Measurements from ENCODE around the gene MICU1. TPM values are rescaled to one million over a fixed set of nuclear protein-coding genes. Genes with fewer than 3 reads are reported as not detected.

Gene MICU1
- total and polyA plus RNA-seq, 10 of the 15 experiments (the other 5 are each of a cell fraction or from before 2014, with no cell fraction given), result 18.2 to 36.4 (median 22.2) TPM

- TF ChIP-seq PAX5 (IDR thresholded peaks at IDR 0.05; ENCODE audit: borderline replicate concordance, low read depth, low read length) (peak; percentile 60; the same call in 1 of the 2 replicates), ETV6 (conservative IDR thresholded peaks at IDR 0.05 in 1 of 2, IDR thresholded peaks at IDR 0.05 in 1 of 2; ENCODE audit: borderline replicate concordance in 1 of 2, low read depth in 1 of 2) (0 out of 4 replicates have a peak, but pooled peaks of 1 of the 2 experiments have one; percentile 41), IKZF2 (IDR thresholded peaks at IDR 0.05) (peak; percentile 50 to 66; a peak in 2 of 4 replicates), KAT2A (conservative IDR thresholded peaks at IDR 0.05; ENCODE audit: control insufficient read depth, low read depth, low read length) (no peak), HCFC1 (IDR thresholded peaks at IDR 0.05; ENCODE audit: low read length) (no peak), SUPT20H (IDR thresholded peaks at IDR 0.05; ENCODE audit: borderline replicate concordance, control insufficient read depth, low read depth, low read length) (no peak), POU2F2 (IDR thresholded peaks at IDR 0.05; ENCODE audit: borderline replicate concordance, low read depth, low read length) (0 out of 3 replicates have a peak, but pooled peaks have one; percentile 15)
These were observed 11.5 kb upstream of the MICU1 start (continued) for GRCh38 chr10:72637398-72637857.

GRCh38 chr10:72630144-72630543, 4.3 kb upstream of the MICU1 start:
- POLR2A ChIA-PET, result no interaction called here
- no peaks in the 10 kb centered on the region for H3K27me3 ChIP-seq (replicated peaks in 1 of 2; ENCODE audit: control insufficient read depth in 2 of 2, insufficient read depth in 2 of 2, low read length in 1 of 2)
- WGBS (ENCODE audit: insufficient coverage, insufficient replicate concordance, low lambda C conversion rate, missing lambda C conversion rate), result 53% methylated on average over 2 of the region's 2 CpGs
- TF ChIP-seq USF1 (IDR thresholded peaks at IDR 0.05; ENCODE audit: borderline replicate concordance, extremely low read length, insufficient read depth, low read depth, low read length) (no peak), TARDBP (IDR thresholded peaks at IDR 0.05; ENCODE audit: borderline replicate concordance) (no peak), TCF3 (IDR thresholded peaks at IDR 0.05; ENCODE audit: borderline replicate concordance, insufficient read depth, low read depth, low read length) (no peak), IKZF2 (IDR thresholded peaks at IDR 0.05) (no peak), ZBTB40 (IDR thresholded peaks at IDR 0.05; ENCODE audit: borderline replicate concordance) (no peak), E4F1 (IDR thresholded peaks at IDR 0.05; ENCODE audit: borderline replicate concordance, partially characterized antibody) (no peak), BACH1 (IDR thresholded peaks at IDR 0.05; ENCODE audit: borderline replicate concordance) (no peak), NFYB (IDR thresholded peaks at IDR 0.05; ENCODE audit: insufficient read depth, low read depth, low read length) (no peak), SREBF1 (IDR thresholded peaks at IDR 0.05; ENCODE audit: low read length) (no peak)

More at GRCh38 chr10:72630144-72630543, 4.3 kb upstream of the MICU1 start:
- Histone ChIP-seq H3K4me1 (ENCODE audit: control insufficient read depth, insufficient read depth, low read length) (no peaks in the 10 kb centered on the region), H3K36me3 (ENCODE audit: control insufficient read depth in 2 of 2, insufficient read depth in 2 of 2, low read length in 1 of 2) (no peaks in the 10 kb centered on the region), H4K20me1 (ENCODE audit: control insufficient read depth, insufficient read depth) (no peaks in the 10 kb centered on the region), H3K4me2 (ENCODE audit: control insufficient read depth, insufficient read depth) (no peak overlapping the region), H3K9ac (ENCODE audit: control insufficient read depth, insufficient read depth, low read length) (no peak overlapping the region), H3K9me3 (replicated peaks; ENCODE audit: control insufficient read depth, insufficient read depth, low read length) (no peaks in the 10 kb centered on the region), H3K4me3 (no peak overlapping the region), H3K79me2 (ENCODE audit: control insufficient read depth, insufficient read depth, low read length) (peaks cover 2% of the 10 kb centered on the region; the same call in 1 of the 2 replicates), H3K27ac (ENCODE audit: control insufficient read depth, insufficient read depth) (no peak overlapping the region), H2AFZ (ENCODE audit: control insufficient read depth, low read depth, low read length) (no peak overlapping the region)
- no TSS peak for BruUV-seq (replicated peaks)
- DNase-seq (ENCODE audit: low read depth, low spot score), result no peak
- FAIRE-seq, result no peak
- ChIA-PET SMC1A (ENCODE audit: uncharacterized antibody, unreplicated experiment) (no interaction called here), RAD21 (ENCODE audit: unreplicated experiment) (no interaction called here), CTCF (no interaction called here)
- ATAC-seq, result no peak
- intact Hi-C loops (cut with micrococcal nuclease; ENCODE audit: unreplicated experiment) (no loop called here), in situ Hi-C loops (cut with MboI) (no loop called here)

All from GM12878 (cell line).